Measurements from ENCODE around the gene SOX10.

GRCh38 chr22:38005943-38006342 is 21.6 kb upstream of the SOX10 start:
- no peak for TF ChIP-seq CTCF (IDR thresholded peaks at IDR 0.05)
- no peak for TF ChIP-seq POLR2A (IDR thresholded peaks at IDR 0.05)
